Lower lobe of right lung (tissue), 2 donors: ENCODE data around the gene SIGMAR1. TPM values are rescaled to one million over a fixed set of nuclear protein-coding genes. Genes with fewer than 3 reads are reported as not detected.
A peak's percentile ranks its signal among the peaks of the same experiment; 100 is the strongest.

Source experiments
- ATAC-seq, 2 donors: fragments of 200-7000 bp; cut with Tn5 transposase; one replicate each; pipeline ENCODE4 v1.9.1; 2020 to 2022; ENCODE audit warnings: mild to moderate bottlenecking in 2 of 2, moderate library complexity in 2 of 2
- DNase-seq: peaks from one replicate; pipeline ENCODE4 v3.0.0-alpha.2; 2020
- H3K27ac ChIP-seq: fragments of 200-600 bp; one replicate; pipeline ENCODE4 v1.8.0; 2022
- H3K27me3 ChIP-seq: fragments of 200-600 bp; one replicate; pipeline ENCODE4 v1.8.0; 2022; ENCODE audit warnings: low read depth
- H3K36me3 ChIP-seq: fragments of 200-600 bp; one replicate; pipeline ENCODE4 v1.8.0; 2022; ENCODE audit warnings: mild to moderate bottlenecking
- H3K4me1 ChIP-seq: fragments of 200-600 bp; one replicate; pipeline ENCODE4 v1.8.0; 2022
- H3K4me3 ChIP-seq: fragments of 200-600 bp; one replicate; pipeline ENCODE4 v1.8.0; 2022; ENCODE audit warnings: mild to moderate bottlenecking
- H3K9me3 ChIP-seq: fragments of 200-600 bp; one replicate; pipeline ENCODE4 v1.8.0; 2022
- CTCF ChIP-seq: fragments of 200-600 bp; IDR thresholded peaks from one replicate; pipeline ENCODE4 v1.8.0; 2022; ENCODE audit warnings: antibody characterized with exemption, mild to moderate bottlenecking
- intact Hi-C: fragments of 100-400 bp; cut with DNase I; formaldehyde crosslinking; loops from one replicate; pipeline ENCODE4 v1.11.0; 2022
- total RNA-seq: library from RNA; stranded (reverse); fragmentation: NEBNext Ultra II Directional; extraction: Animal tissue kit (Norgen Biotek cat#: 25700); gene quantifications from one replicate; pipeline ENCODE4 v1.2.1, GENCODE V29; 2021
- donor health status: DM: no; HTN: yes; CAD: no; lungs with severe emphysema.

The SIGMAR1 gene
- total RNA-seq, 1 donor from 2014 or later = 35.0 TPM

- Histone ChIP-seq H3K27ac (no peak overlapping the region), H3K4me3 (no peak overlapping the region), H3K27me3 (peaks cover 45% of the 10 kb centered on the region), H3K36me3 (no peaks in the 10 kb centered on the region), H3K9me3 (no peaks in the 10 kb centered on the region), H3K4me1 (peaks cover 34% of the 10 kb centered on the region)
- ATAC-seq (no peak), DNase-seq (no peak)
- intact Hi-C loops = no loop called here
- no peak for TF ChIP-seq CTCF
These were observed 43.4 kb downstream of the SIGMAR1 start for GRCh38 chr9:34594177-34594576.

GRCh38 chr9:34592895-34593601 is 44.5 kb downstream of the SIGMAR1 start:
- Histone ChIP-seq H3K36me3 (no peaks in the 10 kb centered on the region), H3K9me3 (no peaks in the 10 kb centered on the region), H3K4me3 (no peak overlapping the region), H3K27ac (peak overlapping the region; percentile 11), H3K4me1 (peaks cover 38% of the 10 kb centered on the region), H3K27me3 (peaks cover 56% of the 10 kb centered on the region)
- ATAC-seq (peak; percentile 70 to 76), DNase-seq (peak; percentile 73)
- intact Hi-C loops = no loop called here
- TF ChIP-seq CTCF = no peak

- TF ChIP-seq CTCF = peak; percentile 16
- H3K9me3 ChIP-seq = no peaks in the 10 kb centered on the region
- peak overlapping the region; percentile 50 for H3K4me3 ChIP-seq
- DNase-seq (no peak), ATAC-seq (no peak)
- H3K27ac ChIP-seq = no peak overlapping the region
- intact Hi-C loops = no loop called here
- peaks cover 38% of the 10 kb centered on the region for H3K4me1 ChIP-seq
- peaks cover 65% of the 10 kb centered on the region for H3K27me3 ChIP-seq
- no peaks in the 10 kb centered on the region for H3K36me3 ChIP-seq
These were observed 45.4 kb downstream of the SIGMAR1 start for GRCh38 chr9:34591917-34592866.

- H3K4me1 ChIP-seq = peaks cover 38% of the 10 kb centered on the region
- peak; percentile 90 for DNase-seq
- H3K4me3 ChIP-seq = peak overlapping the region; percentile 50
- peaks cover 73% of the 10 kb centered on the region for H3K27me3 ChIP-seq
- H3K27ac ChIP-seq = no peak overlapping the region
- H3K9me3 ChIP-seq = no peaks in the 10 kb centered on the region
- no peaks in the 10 kb centered on the region for H3K36me3 ChIP-seq
- ATAC-seq = peak; percentile 91 to 94
- peak; percentile 96 for TF ChIP-seq CTCF
- intact Hi-C loops = no loop called here
These were observed 46.2 kb downstream of the SIGMAR1 start for GRCh38 chr9:34591248-34591916.
